HG02852 (cell line): ENCODE results near the gene CTSL.

Experiments
- ATAC-seq: cut with Tn5 transposase; IDR thresholded peaks from one replicate; pipeline ENCODE4 v1.9.1; 2021; ENCODE audit warnings: mild to moderate bottlenecking, moderate library complexity; ENCODE audit not compliant: unreplicated experiment

CTSL gene

DNA sequence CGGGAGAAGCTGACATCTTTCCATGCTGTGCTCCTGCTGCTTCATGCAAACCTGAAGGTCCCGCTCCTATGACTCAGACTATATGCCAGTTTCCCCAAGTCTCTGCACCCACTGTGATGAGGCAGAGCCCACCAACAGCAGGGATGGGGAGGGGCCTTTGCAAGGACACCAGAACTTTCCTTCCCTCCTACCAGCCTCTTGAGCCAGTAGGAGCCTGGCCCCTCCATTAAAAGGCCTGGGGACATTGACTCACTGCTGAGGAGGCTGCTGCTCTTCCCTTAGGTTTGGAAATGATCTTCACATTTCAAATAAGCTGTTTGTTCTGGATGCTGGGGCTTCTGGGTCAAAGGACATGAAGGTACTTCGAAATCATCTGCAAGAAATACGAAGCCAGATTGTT lies 26.1 kb upstream of the CTSL start:
- ATAC-seq, result no peak

GRCh38 chr9:87701491-87701890 lies 24.4 kb upstream of the CTSL start:
- ATAC-seq, result no peak

GRCh38 chr9:87701931-87702421 lies 23.9 kb upstream of the CTSL start:
- ATAC-seq, result no peak

DNA sequence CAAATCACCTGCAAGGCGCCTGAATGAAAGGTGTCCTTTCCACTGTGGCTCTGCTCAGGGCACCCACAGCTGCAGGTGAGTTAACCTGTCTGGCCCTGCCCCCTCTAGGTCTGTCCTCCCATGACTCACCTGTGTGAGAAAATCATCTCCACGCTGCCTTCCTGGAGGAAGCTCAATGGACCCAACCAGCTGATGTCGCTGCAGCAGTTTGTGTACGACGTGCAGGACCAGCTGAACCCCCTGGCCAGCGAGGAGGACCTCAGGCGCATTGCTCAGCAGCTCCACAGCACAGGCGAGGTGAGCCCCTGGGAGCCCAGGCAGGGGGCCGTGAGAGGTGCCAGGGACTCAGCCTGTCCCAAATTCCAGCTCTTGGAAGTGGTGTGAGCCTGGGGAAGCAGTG lies 23.0 kb upstream of the CTSL start:
- no peak for ATAC-seq

- no peak for ATAC-seq
Observed at GRCh38 chr9:87703636-87704276, 22.2 kb upstream of the CTSL start.

DNA sequence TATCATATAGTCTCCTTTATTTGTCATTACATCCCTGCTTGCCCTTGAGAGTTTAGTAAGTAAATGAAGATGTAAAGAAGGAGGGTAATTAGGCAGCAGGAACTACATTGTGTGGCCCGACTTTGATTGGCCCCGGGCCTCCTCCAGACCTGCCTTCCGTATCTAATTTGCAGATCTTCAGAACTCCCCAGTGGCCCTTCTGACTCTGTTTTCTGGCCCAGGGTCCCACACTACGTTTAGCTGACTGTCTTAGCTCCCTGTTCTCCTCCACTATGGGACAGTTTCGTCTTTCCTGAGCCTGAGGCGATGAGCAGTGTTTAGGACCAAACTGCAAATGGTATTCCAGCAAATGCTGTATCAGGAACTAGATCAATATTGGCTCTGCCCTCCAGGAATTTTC lies 21.6 kb upstream of the CTSL start:
- ATAC-seq, result no peak

DNA sequence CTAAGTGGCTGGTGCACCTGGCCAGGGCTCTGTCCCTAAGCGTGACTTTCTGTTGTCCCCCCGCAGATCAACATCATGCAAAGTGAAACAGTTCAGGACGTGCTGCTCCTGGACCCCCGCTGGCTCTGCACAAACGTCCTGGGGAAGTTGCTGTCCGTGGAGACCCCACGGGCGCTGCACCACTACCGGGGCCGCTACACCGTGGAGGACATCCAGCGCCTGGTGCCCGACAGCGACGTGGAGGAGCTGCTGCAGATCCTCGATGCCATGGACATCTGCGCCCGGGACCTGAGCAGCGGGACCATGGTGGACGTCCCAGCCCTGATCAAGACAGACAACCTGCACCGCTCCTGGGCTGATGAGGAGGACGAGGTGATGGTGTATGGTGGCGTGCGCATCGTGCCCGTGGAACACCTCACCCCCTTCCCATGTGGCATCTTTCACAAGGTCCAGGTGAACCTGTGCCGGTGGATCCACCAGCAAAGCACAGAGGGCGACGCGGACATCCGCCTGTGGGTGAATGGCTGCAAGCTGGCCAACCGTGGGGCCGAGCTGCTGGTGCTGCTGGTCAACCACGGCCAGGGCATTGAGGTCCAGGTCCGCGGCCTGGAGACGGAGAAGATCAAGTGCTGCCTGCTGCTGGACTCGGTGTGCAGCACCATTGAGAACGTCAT lies 19.7 kb upstream of the CTSL start:
- ATAC-seq, result no peak

DNA sequence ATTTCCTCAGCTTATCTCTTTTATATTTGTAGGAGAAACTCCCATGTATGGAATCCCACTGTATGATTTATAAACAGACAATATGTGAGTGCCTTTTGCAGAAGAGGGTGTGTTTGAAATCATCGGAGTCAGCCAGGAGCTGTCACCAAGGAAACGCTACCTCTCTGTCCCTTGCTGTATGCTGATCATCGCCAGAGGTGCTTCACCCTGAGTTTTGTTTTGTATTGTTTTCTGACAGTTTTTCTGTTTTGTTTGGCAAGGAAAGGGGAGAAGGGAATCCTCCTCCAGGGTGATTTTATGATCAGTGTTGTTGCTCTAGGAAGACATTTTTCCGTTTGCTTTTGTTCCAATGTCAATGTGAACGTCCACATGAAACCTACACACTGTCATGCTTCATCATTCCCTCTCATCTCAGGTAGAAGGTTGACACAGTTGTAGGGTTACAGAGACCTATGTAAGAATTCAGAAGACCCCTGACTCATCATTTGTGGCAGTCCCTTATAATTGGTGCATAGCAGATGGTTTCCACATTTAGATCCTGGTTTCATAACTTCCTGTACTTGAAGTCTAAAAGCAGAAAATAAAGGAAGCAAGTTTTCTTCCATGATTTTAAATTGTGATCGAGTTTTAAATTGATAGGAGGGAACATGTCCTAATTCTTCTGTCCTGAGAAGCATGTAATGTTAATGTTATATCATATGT lies 18.0 kb upstream of the CTSL start:
- ATAC-seq, result no peak

DNA sequence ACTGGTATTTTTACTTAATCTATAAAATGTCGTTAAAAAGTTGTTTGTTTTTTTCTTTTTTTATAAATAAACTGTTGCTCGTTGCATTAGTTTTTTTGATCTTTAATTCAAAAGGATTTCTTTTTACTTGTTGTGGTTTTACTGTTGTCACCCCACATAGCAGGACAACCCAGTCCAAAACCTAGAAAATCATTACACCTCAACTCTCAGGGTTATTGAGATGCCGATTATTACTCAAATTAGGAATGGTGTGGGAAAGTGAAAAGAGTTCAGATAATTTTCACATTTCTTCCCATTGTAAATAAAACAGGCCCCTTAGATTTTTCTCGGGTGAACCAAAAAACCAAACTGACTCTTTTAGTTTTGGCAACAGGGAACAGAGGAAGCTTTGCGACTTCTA lies 17.4 kb upstream of the CTSL start:
- ATAC-seq, result no peak

GRCh38 chr9:87708986-87709728 lies 16.8 kb upstream of the CTSL start:
- ATAC-seq, result no peak

DNA sequence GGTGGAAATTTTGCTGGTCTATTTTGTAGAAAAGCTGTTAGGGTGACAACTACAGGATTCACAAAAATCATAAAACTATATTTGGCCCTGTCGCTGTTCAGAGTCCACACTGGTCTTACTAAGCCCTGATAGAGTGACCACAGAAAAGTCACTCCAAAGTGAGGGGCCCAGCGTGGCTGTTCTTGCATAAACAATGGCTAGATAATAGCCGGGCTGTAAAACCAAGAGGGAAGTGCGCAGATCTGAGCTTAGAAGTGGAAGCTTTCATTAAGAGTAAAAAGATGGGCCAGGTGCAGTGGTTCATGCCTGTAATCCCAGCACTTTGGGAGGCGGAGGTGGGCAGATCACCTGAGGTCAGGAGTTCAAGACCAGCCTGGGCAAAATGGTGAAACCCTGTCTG lies 15.5 kb upstream of the CTSL start:
- no peak for ATAC-seq

- no peak for ATAC-seq
Observed at GRCh38 chr9:87711857-87712800, 13.8 kb upstream of the CTSL start.

DNA sequence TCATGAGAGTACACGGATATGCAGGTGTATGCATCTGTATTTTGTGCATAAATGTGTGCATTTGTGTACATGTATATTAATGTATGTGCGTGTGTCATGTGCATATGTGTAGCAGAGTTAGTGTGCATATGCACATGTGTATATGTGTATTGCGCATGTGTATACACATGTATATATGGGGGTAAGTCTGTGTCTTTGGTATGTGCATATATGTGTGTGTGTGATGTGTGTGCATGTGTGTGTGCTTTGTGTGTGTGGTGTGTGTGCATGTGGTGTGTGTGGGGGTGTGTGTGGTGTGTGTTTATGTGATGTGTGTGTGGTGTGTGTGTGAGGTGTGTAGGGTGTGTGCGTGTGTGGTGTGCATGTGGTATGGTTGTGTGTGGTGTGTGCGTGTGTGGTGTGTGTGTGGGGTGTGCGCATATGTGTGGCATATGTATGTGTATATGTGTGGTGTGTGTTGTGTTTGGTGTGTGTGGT lies 13.1 kb upstream of the CTSL start:
- no peak for ATAC-seq

GRCh38 chr9:87713278-87713987 lies 12.5 kb upstream of the CTSL start:
- ATAC-seq, result no peak

- no peak for ATAC-seq
Observed at GRCh38 chr9:87713988-87714330, 12.0 kb upstream of the CTSL start.

DNA sequence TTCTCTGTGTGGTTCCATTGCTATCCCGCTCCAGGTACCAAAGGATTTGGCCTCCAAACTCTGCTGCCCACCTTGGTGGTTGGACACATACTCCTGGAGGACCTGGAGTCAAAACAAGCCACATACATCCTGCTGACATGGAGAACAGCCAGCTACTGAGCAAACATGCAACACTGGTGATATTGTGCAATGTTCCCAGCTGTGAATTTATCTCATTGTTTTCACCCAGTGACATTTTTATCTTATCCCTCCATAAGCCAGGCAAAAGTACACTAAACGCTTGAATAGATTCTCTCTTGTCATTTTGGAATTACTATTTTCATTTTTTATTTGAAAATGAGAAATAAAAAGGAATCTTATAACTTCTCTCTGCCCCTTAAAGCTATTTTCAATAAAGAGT lies 11.1 kb upstream of the CTSL start:
- ATAC-seq, result no peak

DNA sequence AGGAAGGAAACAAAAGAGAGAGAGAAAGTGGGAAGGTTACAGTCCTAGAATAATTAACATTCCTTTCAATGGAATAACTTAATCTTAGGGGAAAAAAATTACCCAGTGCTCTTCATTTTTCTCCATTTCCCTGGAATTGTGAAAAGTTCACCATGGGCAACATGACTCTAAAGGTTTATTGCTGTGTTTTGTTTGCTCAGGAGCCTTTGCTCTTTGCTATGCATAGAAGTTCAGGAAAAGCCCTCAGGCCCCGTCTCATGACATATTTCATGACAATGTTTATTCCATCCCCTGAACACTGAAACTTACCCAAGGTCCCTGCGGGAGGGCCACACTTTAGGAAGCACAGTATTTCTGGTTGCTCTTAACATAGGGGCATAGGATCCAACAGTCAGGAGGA lies 9.8 kb upstream of the CTSL start:
- ATAC-seq, result no peak

DNA sequence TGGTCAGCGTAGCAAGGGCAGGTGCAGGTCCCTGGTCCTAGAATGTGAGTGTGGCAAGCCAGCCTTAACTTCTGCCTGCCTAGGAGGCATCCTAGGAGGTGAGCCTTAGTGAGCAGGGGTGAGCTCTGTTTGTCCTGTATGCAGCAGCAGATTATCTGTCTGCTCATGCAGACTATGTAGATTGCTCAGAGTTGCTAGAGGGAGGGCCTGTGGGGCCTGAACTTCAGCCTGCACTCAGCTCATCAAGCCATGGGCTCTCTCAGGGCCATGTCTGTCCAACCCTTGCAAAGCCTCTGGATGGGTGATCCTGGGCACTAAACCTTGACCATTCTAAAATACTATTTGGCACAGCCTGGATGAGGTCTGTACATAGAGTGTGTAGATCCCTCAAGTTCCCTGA lies 8.5 kb upstream of the CTSL start:
- ATAC-seq, result no peak

- no peak for ATAC-seq
Observed at GRCh38 chr9:87718231-87718630, 7.7 kb upstream of the CTSL start.
